Measurements from ENCODE around the gene NLRP5.
A peak's percentile ranks its signal among the peaks of the same experiment; 100 is the strongest.

The NLRP5 gene

GRCh38 chr19:56105090-56105701 is 118.6 kb downstream of the NLRP5 start (continued):
- TF ChIP-seq ZNF202 (tag by site-specific recombination; IDR thresholded peaks at IDR 0.05; ENCODE audit: borderline replicate concordance) (no peak), ZNF837 (tag by site-specific recombination; IDR thresholded peaks at IDR 0.05) (no peak), TRIM28 (IDR thresholded peaks at IDR 0.05; ENCODE audit: borderline replicate concordance, low read length) (no peak), ZNF433 (tag by site-specific recombination; IDR thresholded peaks at IDR 0.05; ENCODE audit: low read depth) (no peak), ZNF692 (tag by site-specific recombination; IDR thresholded peaks at IDR 0.05) (0 out of 2 replicates have a peak, but pooled peaks have one; percentile 38), ZSCAN16 (tag by site-specific recombination; IDR thresholded peaks at IDR 0.05) (no peak), ZNF791 (tag by site-specific recombination; IDR thresholded peaks at IDR 0.05) (no peak), ZNF239 (tag by site-specific recombination; IDR thresholded peaks at IDR 0.05) (no peak), SCRT2 (tag by site-specific recombination; IDR thresholded peaks at IDR 0.05) (no peak), ZBTB44 (tag by site-specific recombination; IDR thresholded peaks at IDR 0.05) (0 out of 2 replicates have a peak, but pooled peaks have one; percentile 14), ZNF654 (tag by site-specific recombination; IDR thresholded peaks at IDR 0.05; ENCODE audit: low read depth) (peak; percentile 23), ZNF157 (tag by site-specific recombination; IDR thresholded peaks at IDR 0.05) (no peak), ZNF426 (tag by site-specific recombination; IDR thresholded peaks at IDR 0.05) (no peak), ZNF585B (tag by site-specific recombination; IDR thresholded peaks at IDR 0.05) (no peak), ZNF580 (tag by site-specific recombination; IDR thresholded peaks at IDR 0.05) (no peak), ZBTB17 (tag by site-specific recombination; IDR thresholded peaks at IDR 0.05) (no peak), ZNF335 (tag by site-specific recombination; conservative IDR thresholded peaks at IDR 0.05) (peak; percentile 53), ZEB2 (tag by site-specific recombination; IDR thresholded peaks at IDR 0.05) (no peak), ZNF548 (tag by site-specific recombination; IDR thresholded peaks at IDR 0.05) (no peak), ZNF610 (tag by site-specific recombination; IDR thresholded peaks at IDR 0.05; ENCODE audit: borderline replicate concordance) (no peak), ZNF530 (tag by site-specific recombination; IDR thresholded peaks at IDR 0.05; ENCODE audit: low read depth) (no peak), SALL2 (tag by site-specific recombination; IDR thresholded peaks at IDR 0.05; ENCODE audit: borderline replicate concordance) (no peak), ZBTB26 (tag by site-specific recombination; optimal IDR thresholded peaks at IDR 0.05) (peak; percentile 12), HOXD13 (CRISPR knock-in tag; IDR thresholded peaks at IDR 0.05; ENCODE audit: borderline replicate concordance) (no peak), CTCF (tag by site-specific recombination; IDR thresholded peaks at IDR 0.05) (peak; percentile 76), PRDM10 (tag by site-specific recombination; IDR thresholded peaks at IDR 0.05) (peak; percentile 53; the same call in 1 of the 2 replicates), ZNF624 (tag by site-specific recombination; IDR thresholded peaks at IDR 0.05) (no peak), ZNF449 (tag by site-specific recombination; IDR thresholded peaks at IDR 0.05) (no peak), ZNF792 (tag by site-specific recombination; IDR thresholded peaks at IDR 0.05) (no peak)
